Kidney (tissue), 14 donors: ENCODE measurements around the gene TUSC1. TPM values are rescaled to one million over a fixed set of nuclear protein-coding genes. Genes with fewer than 3 reads are reported as not detected.

Source experiments
- DNase-seq, 5 donors: peaks; one replicate each; pipeline ENCODE4 v3.0.0-alpha.2; 2013 to 2020
- FAIRE-seq: peaks from 2 replicates; lab custom pipeline; 2012; peaks lifted over from hg19 to GRCh38; lab: Jason Lieb, UNC
- H3K27ac ChIP-seq, 2 donors: one replicate each; pipeline ENCODE4 v1.7.0; 2013; ENCODE audit warnings: low read depth in 2 of 2, low read length in 2 of 2, inconsistent platforms in 1 of 2
- H3K27me3 ChIP-seq: one replicate; pipeline ENCODE4 v1.7.1; 2013; ENCODE audit warnings: low read length, inconsistent platforms; ENCODE audit not compliant: control insufficient read depth, insufficient read depth
- H3K36me3 ChIP-seq, 3 donors: one replicate each; pipeline versions ENCODE4 v1.7.0 to v1.7.1; 2013; ENCODE audit warnings: low read length in 3 of 3, control low read depth in 1 of 3, inconsistent platforms in 1 of 3; ENCODE audit not compliant: insufficient read depth in 3 of 3, control insufficient read depth in 2 of 3
- H3K4me1 ChIP-seq, 3 donors: one replicate each; pipeline versions ENCODE4 v1.7.0 to v1.7.1; 2013; ENCODE audit warnings: low read length in 3 of 3, inconsistent platforms in 1 of 3, low read depth in 1 of 3; ENCODE audit not compliant: control insufficient read depth in 2 of 3, insufficient read depth in 2 of 3
- H3K4me3 ChIP-seq, 3 donors: one replicate each; pipeline versions ENCODE4 v1.7.0 to v1.8.1; 2013; ENCODE audit warnings: low read length in 3 of 3, control low read depth in 1 of 3, inconsistent platforms in 1 of 3
- H3K9ac ChIP-seq, 3 donors: one replicate each; pipeline versions ENCODE4 v1.7.0 to v1.7.1; 2013; ENCODE audit warnings: low read length in 3 of 3, control low read depth in 1 of 3, inconsistent platforms in 1 of 3
- H3K9me3 ChIP-seq, 3 donors: one replicate each; pipeline versions ENCODE4 v1.7.0 to v1.7.1; 2013; ENCODE audit warnings: low read length in 3 of 3, control low read depth in 1 of 3, inconsistent platforms in 1 of 3; ENCODE audit not compliant: control insufficient read depth in 2 of 3, insufficient read depth in 1 of 3
- intact Hi-C: fragments of 100-400 bp; cut with DNase I; formaldehyde crosslinking; loops from one replicate; pipeline ENCODE4 v1.11.1; 2022
- polyA plus RNA-seq: library from polyadenylated mRNA; stranded (reverse); fragments of 350-450 nt; fragmentation: Illumina TruSeq; extraction: RNeasy Lipid Tissue Mini Kit (QIAGEN cat#74804); gene quantifications from one replicate; pipeline ENCODE4 v1.2.3, GENCODE V29; 2014; ENCODE audit warnings: low read depth, low replicate concordance; ENCODE audit not compliant: insufficient read depth
- total RNA-seq: library from RNA; stranded (reverse); fragmentation: NEBNext Ultra II Directional; extraction: Animal tissue kit (Norgen Biotek cat#: 25700); gene quantifications from one replicate; pipeline ENCODE4 v1.2.1, GENCODE V29; 2021
- TF ChIP-seq, protein P1 (sequence below): IDR thresholded peaks from 3 replicates; pipeline ENCODE4 v1.5.1; 2012; ENCODE audit warnings: mild to moderate bottlenecking, moderate library complexity, borderline replicate concordance; ENCODE audit not compliant: insufficient read depth; ENCODE audit errors: extremely low read depth
- donor health status: control.
- donor health status: control.
- donor health status: control.
- donor health status: control.
- donor health status: control.
- donor health status: DM: yes; HTN: yes; CAD: no.
- donor health status: Normal renal cell carcinoma (clear cell type).

The TUSC1 gene
- total and polyA plus RNA-seq, 2 donors from 2014 or later, result 16.7 to 17.6 TPM

DNA sequence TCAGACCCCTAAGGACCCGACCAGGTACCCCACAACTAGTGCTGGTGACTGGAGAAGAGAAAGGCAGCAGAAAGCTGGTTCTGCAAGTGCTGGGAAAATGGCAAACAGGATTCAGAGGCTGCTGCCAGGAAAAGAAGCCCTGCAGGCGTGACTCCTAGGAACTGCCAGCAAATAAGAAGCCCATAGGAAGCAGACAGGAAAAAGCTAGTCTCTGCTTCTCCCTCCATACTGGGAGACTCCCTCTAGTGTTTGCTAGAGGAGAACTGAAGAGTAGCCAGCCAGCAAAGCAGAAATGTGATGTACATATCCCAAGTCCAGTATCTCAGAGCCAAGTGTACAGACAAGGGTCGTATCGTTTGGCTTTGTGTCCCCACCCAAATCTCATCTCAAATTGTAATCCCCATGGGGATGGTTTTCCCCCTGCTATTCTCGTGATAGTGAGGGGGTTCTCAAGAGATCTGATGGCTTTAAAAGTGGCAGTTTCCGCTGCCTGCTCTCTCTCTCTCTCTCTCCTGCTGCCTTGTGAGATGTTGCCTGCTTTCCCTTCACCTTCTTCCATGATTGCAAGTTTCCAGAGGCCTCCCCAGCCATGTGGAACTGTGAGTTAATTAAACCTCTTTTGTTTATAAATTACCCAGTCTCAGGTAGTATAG lies 38.1 kb upstream of the TUSC1 start:
- FAIRE-seq (no peak), DNase-seq (peak in 4 of 5 donors; percentile 44 to 80 (median 60))
- intact Hi-C loops, result no loop called here

DNA sequence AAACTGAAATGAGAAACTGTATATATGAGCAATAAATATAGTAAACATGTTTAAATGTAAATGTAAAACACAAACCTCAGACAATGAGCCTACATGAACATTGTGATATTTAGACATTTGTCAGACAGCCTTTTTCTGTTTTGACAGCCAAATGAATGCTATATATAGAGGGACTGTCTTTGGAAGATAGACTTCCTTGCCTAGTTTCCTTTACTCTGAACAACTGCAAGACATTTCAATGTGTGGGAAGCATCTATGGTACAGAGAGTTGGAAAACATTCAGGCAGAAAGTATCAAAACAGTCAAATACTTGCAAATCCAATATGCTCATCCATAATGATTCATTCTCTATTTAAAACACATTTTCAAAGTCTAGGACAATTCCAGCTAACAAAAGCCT lies 31.7 kb upstream of the TUSC1 start:
- Histone ChIP-seq H3K4me3 (no peak overlapping the region), H3K9me3 (no peaks in the 10 kb centered on the region), H3K36me3 (no peaks in the 10 kb centered on the region), H3K27ac (no peak overlapping the region), H3K9ac (no peak overlapping the region), H3K27me3 (no peaks in the 10 kb centered on the region), H3K4me1 (no peaks in the 10 kb centered on the region)
- TF ChIP-seq, protein P1, sequence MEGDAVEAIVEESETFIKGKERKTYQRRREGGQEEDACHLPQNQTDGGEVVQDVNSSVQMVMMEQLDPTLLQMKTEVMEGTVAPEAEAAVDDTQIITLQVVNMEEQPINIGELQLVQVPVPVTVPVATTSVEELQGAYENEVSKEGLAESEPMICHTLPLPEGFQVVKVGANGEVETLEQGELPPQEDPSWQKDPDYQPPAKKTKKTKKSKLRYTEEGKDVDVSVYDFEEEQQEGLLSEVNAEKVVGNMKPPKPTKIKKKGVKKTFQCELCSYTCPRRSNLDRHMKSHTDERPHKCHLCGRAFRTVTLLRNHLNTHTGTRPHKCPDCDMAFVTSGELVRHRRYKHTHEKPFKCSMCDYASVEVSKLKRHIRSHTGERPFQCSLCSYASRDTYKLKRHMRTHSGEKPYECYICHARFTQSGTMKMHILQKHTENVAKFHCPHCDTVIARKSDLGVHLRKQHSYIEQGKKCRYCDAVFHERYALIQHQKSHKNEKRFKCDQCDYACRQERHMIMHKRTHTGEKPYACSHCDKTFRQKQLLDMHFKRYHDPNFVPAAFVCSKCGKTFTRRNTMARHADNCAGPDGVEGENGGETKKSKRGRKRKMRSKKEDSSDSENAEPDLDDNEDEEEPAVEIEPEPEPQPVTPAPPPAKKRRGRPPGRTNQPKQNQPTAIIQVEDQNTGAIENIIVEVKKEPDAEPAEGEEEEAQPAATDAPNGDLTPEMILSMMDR, result no peak
- DNase-seq, result no peak
- intact Hi-C loops, result no loop called here
- no peak for FAIRE-seq

More for the DNA sequence above, 38.1 kb upstream of the TUSC1 start:
- Histone ChIP-seq H3K4me1 (peaks cover 0 to 12% (median 0%) of the 10 kb centered on the region in 3 donors), H3K27ac (peak overlapping the region in 1 of 2 donors; percentile 51), H3K9ac (peak overlapping the region in 1 of 3 donors; percentile 33), H3K4me3 (no peak overlapping the region), H3K36me3 (no peaks in the 10 kb centered on the region), H3K27me3 (no peaks in the 10 kb centered on the region), H3K9me3 (no peaks in the 10 kb centered on the region)
- TF ChIP-seq, protein P1, result peak; percentile 40

DNA sequence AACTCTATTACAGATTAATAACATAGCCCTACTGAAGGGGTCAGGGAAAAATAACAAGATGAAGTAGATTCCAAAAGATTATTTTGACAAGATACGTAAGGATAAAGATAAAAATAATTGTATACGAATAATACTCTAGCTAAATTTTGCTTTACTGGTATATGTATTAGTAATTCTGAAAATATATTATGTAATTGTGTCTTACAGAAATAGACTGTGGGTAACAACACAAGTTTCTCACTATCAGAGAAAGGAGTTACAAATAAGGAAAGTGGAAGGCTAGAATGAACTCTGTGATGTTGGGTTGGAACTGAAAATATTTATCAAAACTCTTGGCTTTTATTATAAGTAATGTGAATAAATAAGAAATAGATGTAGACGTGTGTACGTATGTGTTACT lies 26.6 kb upstream of the TUSC1 start:
- Histone ChIP-seq H3K27ac (no peak overlapping the region), H3K27me3 (no peaks in the 10 kb centered on the region), H3K4me1 (no peaks in the 10 kb centered on the region), H3K36me3 (no peaks in the 10 kb centered on the region), H3K4me3 (no peak overlapping the region), H3K9me3 (no peaks in the 10 kb centered on the region), H3K9ac (no peak overlapping the region)
- no peak for FAIRE-seq
- TF ChIP-seq, protein P1, result no peak
- no peak for DNase-seq
- intact Hi-C loops, result no loop called here
